HEK293 (cell line): ENCODE results near the gene GJC3.

Experiments used
- CTCF ChIA-PET: fragments of 350-600 bp; formaldehyde crosslinking; extraction: SDS; loops from one replicate; lab custom pipeline; 2021; ENCODE audit warnings: antibody characterized with exemption; lab: Yijun Ruan, JAX
- POLR2A ChIA-PET: fragments of 300-600 bp; formaldehyde crosslinking; extraction: SDS; loops from one replicate; lab custom pipeline; 2020; ENCODE audit warnings: antibody characterized with exemption, inconsistent platforms; lab: Yijun Ruan, JAX
- H3K27ac ChIP-seq: fragments of 200-500 bp; sonication (Bioruptor generic); 2 replicates; pipeline ENCODE4 v1.5.1; 2014; ENCODE audit warnings: low read depth, low read length, control low read depth, inconsistent platforms; ENCODE audit errors: extremely low read depth
- H3K36me3 ChIP-seq, 2 experiments: fragments of 200-500 bp in 1 of 2; sonication (Bioruptor generic) in 1 of 2; 1 replicate in 1 of 2; 2 replicates in 1 of 2; pipeline ENCODE4 v1.5.1; 2014 to 2017; ENCODE audit warnings: inconsistent platforms in 2 of 2, low read length in 2 of 2; ENCODE audit not compliant: control insufficient read depth in 2 of 2, insufficient read depth in 1 of 2
- H3K4me1 ChIP-seq: fragments of 200-500 bp; sonication (Bioruptor generic); 2 replicates; pipeline ENCODE4 v1.5.1; 2014; ENCODE audit warnings: mild to moderate bottlenecking, low read length, inconsistent platforms; ENCODE audit not compliant: control insufficient read depth, insufficient read depth
- H3K4me3 ChIP-seq: 2 replicates; pipeline ENCODE4 v1.5.1; 2011; ENCODE audit warnings: low read depth, mild to moderate bottlenecking, control low read depth, low read length, moderate library complexity
- H3K9me3 ChIP-seq: fragments of 200-500 bp; sonication (Bioruptor generic); 2 replicates; pipeline ENCODE4 v1.5.1; 2014; ENCODE audit warnings: low read depth, low read length, inconsistent platforms; ENCODE audit not compliant: control insufficient read depth, insufficient read depth
- KLF8 ChIP-seq: fragments of 450-650 bp; formaldehyde crosslinking; IDR thresholded peaks from 2 replicates; pipeline ENCODE4 v1.5.1; 2016; ENCODE audit warnings: missing biosample characterization, missing genetic modification characterization
- RBAK ChIP-seq: fragments of 450-650 bp; formaldehyde crosslinking; IDR thresholded peaks from 2 replicates; pipeline ENCODE4 v1.5.1; 2016; ENCODE audit warnings: missing biosample characterization, missing genetic modification characterization
- ZBTB10 ChIP-seq: fragments of 450-650 bp; formaldehyde crosslinking; IDR thresholded peaks from 2 replicates; pipeline ENCODE4 v1.5.1; 2016; ENCODE audit warnings: missing biosample characterization, missing genetic modification characterization
- ZBTB17 ChIP-seq: fragments of 450-650 bp; formaldehyde crosslinking; IDR thresholded peaks from 2 replicates; pipeline ENCODE4 v1.5.1; 2016; ENCODE audit warnings: missing biosample characterization, missing genetic modification characterization
- ZFHX2 ChIP-seq: fragments of 450-650 bp; formaldehyde crosslinking; conservative IDR thresholded peaks from 2 replicates; pipeline ENCODE4 v1.5.1; 2016; ENCODE audit warnings: missing biosample characterization, missing genetic modification characterization
- ZFP69B ChIP-seq: fragments of 450-650 bp; formaldehyde crosslinking; IDR thresholded peaks from 2 replicates; pipeline ENCODE4 v1.5.1; 2016; ENCODE audit warnings: missing biosample characterization, missing genetic modification characterization
- ZNF10 ChIP-seq: fragments of 450-650 bp; formaldehyde crosslinking; IDR thresholded peaks from 2 replicates; pipeline ENCODE4 v1.5.1; 2017; ENCODE audit warnings: missing biosample characterization, missing genetic modification characterization
- ZNF114 ChIP-seq: fragments of 450-650 bp; formaldehyde crosslinking; IDR thresholded peaks from 2 replicates; pipeline ENCODE4 v1.5.0; 2017; ENCODE audit warnings: missing biosample characterization, missing genetic modification characterization
- ZNF121 ChIP-seq: fragments of 450-650 bp; formaldehyde crosslinking; IDR thresholded peaks from 2 replicates; pipeline ENCODE4 v1.5.1; 2016; ENCODE audit warnings: missing biosample characterization, missing genetic modification characterization
- ZNF132 ChIP-seq: fragments of 450-650 bp; formaldehyde crosslinking; IDR thresholded peaks from 2 replicates; pipeline ENCODE4 v1.5.1; 2017; ENCODE audit warnings: missing biosample characterization, missing genetic modification characterization, borderline replicate concordance
- ZNF239 ChIP-seq: fragments of 450-650 bp; formaldehyde crosslinking; IDR thresholded peaks from 2 replicates; pipeline ENCODE4 v1.5.1; 2016; ENCODE audit warnings: missing biosample characterization, missing genetic modification characterization
- ZNF280D ChIP-seq: fragments of 450-650 bp; formaldehyde crosslinking; IDR thresholded peaks from 2 replicates; pipeline ENCODE4 v1.5.1; 2016; ENCODE audit warnings: missing biosample characterization, missing genetic modification characterization
- ZNF391 ChIP-seq: fragments of 450-650 bp; formaldehyde crosslinking; IDR thresholded peaks from 2 replicates; pipeline ENCODE4 v1.5.1; 2016; ENCODE audit warnings: low read depth, missing biosample characterization, missing genetic modification characterization, borderline replicate concordance
- ZNF394 ChIP-seq: fragments of 450-650 bp; formaldehyde crosslinking; IDR thresholded peaks from 2 replicates; pipeline ENCODE4 v1.5.1; 2016; ENCODE audit warnings: missing biosample characterization, missing genetic modification characterization, mild to moderate bottlenecking, moderate library complexity, borderline replicate concordance
- ZNF398 ChIP-seq: fragments of 450-650 bp; formaldehyde crosslinking; IDR thresholded peaks from 2 replicates; pipeline ENCODE4 v1.5.1; 2017; ENCODE audit warnings: missing biosample characterization, missing genetic modification characterization
- ZNF518A ChIP-seq: fragments of 450-650 bp; formaldehyde crosslinking; conservative IDR thresholded peaks from 2 replicates; pipeline ENCODE4 v1.5.1; 2016; ENCODE audit warnings: low read depth, missing biosample characterization, missing genetic modification characterization
- ZNF549 ChIP-seq: fragments of 450-650 bp; IDR thresholded peaks from 2 replicates; pipeline ENCODE4 v1.5.1; 2018; ENCODE audit warnings: missing biosample characterization, missing genetic modification characterization, mild to moderate bottlenecking, inconsistent platforms, moderate library complexity
- ZNF596 ChIP-seq: fragments of 450-650 bp; IDR thresholded peaks from 2 replicates; pipeline ENCODE4 v1.5.0; 2018; ENCODE audit warnings: missing biosample characterization, mild to moderate bottlenecking, missing genetic modification characterization, moderate library complexity
- ZNF664 ChIP-seq: fragments of 450-650 bp; formaldehyde crosslinking; IDR thresholded peaks from 2 replicates; pipeline ENCODE4 v1.5.1; 2016; ENCODE audit warnings: missing biosample characterization, missing genetic modification characterization
- ZNF830 ChIP-seq: fragments of 450-650 bp; IDR thresholded peaks from 2 replicates; pipeline ENCODE4 v1.5.0; 2018; ENCODE audit warnings: missing biosample characterization, missing genetic modification characterization, low read depth, mild to moderate bottlenecking, moderate library complexity

GJC3 gene

GRCh38 chr7:99901581-99901980, 27.8 kb downstream of the GJC3 start (continued):
- TF ChIP-seq ZNF518A (tag by site-specific recombination) (no peak), ZNF132 (tag by site-specific recombination) (no peak), ZBTB17 (tag by site-specific recombination) (no peak), KLF8 (tag by site-specific recombination) (no peak), ZNF398 (no peak), ZNF10 (no peak), ZNF596 (tag by site-specific recombination) (no peak), ZNF830 (tag by site-specific recombination) (no peak), ZBTB10 (no peak), ZNF391 (no peak), RBAK (tag by site-specific recombination) (no peak), ZNF114 (tag by site-specific recombination) (no peak)

GRCh38 chr7:99899830-99900519, 29.4 kb downstream of the GJC3 start:
- Histone ChIP-seq H3K9me3 (no peaks in the 10 kb centered on the region), H3K27ac (no peak overlapping the region)
- TF ChIP-seq ZNF10 (peak; percentile 99), ZNF121 (tag by site-specific recombination) (peak; percentile 65), ZFP69B (no peak)
- TF ChIP-seq, all 188 proteins: peak for 2
- Histone ChIP-seq H3K36me3 (peaks cover 25 to 29% of the 10 kb centered on the region in 2 experiments), H3K4me3 (no peak overlapping the region), H3K4me1 (no peaks in the 10 kb centered on the region)
- ChIA-PET POLR2A (no interaction called here), CTCF (no interaction called here)

GRCh38 chr7:99898836-99899235, 30.6 kb downstream of the GJC3 start:
- H3K27ac ChIP-seq = no peak overlapping the region
- no peak overlapping the region for H3K4me3 ChIP-seq
- POLR2A ChIA-PET = no interaction called here
- CTCF ChIA-PET = interaction anchor here (1.1 kb wide), 1 partner anchor 15 kb away, joined by 3 read pairs; no protein-coding TSS in a partner anchor
- H3K36me3 ChIP-seq = peaks cover 17 to 26% of the 10 kb centered on the region in 2 experiments
- H3K9me3 ChIP-seq = no peaks in the 10 kb centered on the region
- H3K4me1 ChIP-seq = no peaks in the 10 kb centered on the region
- TF ChIP-seq ZNF394 (tag by site-specific recombination) (no peak), ZNF549 (tag by site-specific recombination) (no peak), ZNF280D (tag by site-specific recombination) (no peak), ZNF239 (no peak), ZNF664 (no peak), ZFHX2 (tag by site-specific recombination) (no peak)
